Measurements from ENCODE around the gene CDH23.

Gene CDH23

GRCh38 chr10:71695502-71696476, 299.1 kb downstream of the CDH23 start:
- TF ChIP-seq CTCF (IDR thresholded peaks at IDR 0.05), result no peak

- peak; percentile 97 for TF ChIP-seq CTCF (IDR thresholded peaks at IDR 0.05)
Observed at GRCh38 chr10:71696628-71697326, 300.1 kb downstream of the CDH23 start.

GRCh38 chr10:71697938-71698709, 301.4 kb downstream of the CDH23 start:
- TF ChIP-seq CTCF (IDR thresholded peaks at IDR 0.05), result no peak

GRCh38 chr10:71698737-71699136, 302.0 kb downstream of the CDH23 start:
- no peak for TF ChIP-seq CTCF (IDR thresholded peaks at IDR 0.05)

- no peak for TF ChIP-seq CTCF (IDR thresholded peaks at IDR 0.05)
Observed at GRCh38 chr10:71700731-71701368, 304.1 kb downstream of the CDH23 start.

- TF ChIP-seq CTCF (IDR thresholded peaks at IDR 0.05), result no peak
Observed at GRCh38 chr10:71701496-71702132, 304.9 kb downstream of the CDH23 start.

All from LNCAP (cell line).